ENCODE results near the gene MAGI2. TPM values are rescaled to one million over a fixed set of nuclear protein-coding genes. Genes with fewer than 3 reads are reported as not detected.

The MAGI2 gene
- total RNA-seq, 1 donor from 2014 or later: 2.5 TPM

GRCh38 chr7:78074713-78075112 is 1378.8 kb downstream of the MAGI2 start:
- H3K36me3 ChIP-seq (ENCODE audit: control insufficient read depth, insufficient read depth, low read length): no peaks in the 10 kb centered on the region
- DNase-seq (ENCODE audit: low read depth): no peak
- no peak overlapping the region for H3K4me3 ChIP-seq (ENCODE audit: low read depth, low read length)
- no peaks in the 10 kb centered on the region for H3K27me3 ChIP-seq (ENCODE audit: control insufficient read depth, insufficient read depth, low read length)
- TF ChIP-seq CTCF (IDR thresholded peaks at IDR 0.05; ENCODE audit: insufficient read depth, low read length, poor library complexity, severe bottlenecking): no peak

GRCh38 chr7:78073609-78074382 is 1379.7 kb downstream of the MAGI2 start:
- no peak for DNase-seq (ENCODE audit: low read depth)
- Histone ChIP-seq H3K4me3 (ENCODE audit: low read depth, low read length) (no peak overlapping the region), H3K36me3 (ENCODE audit: control insufficient read depth, insufficient read depth, low read length) (no peaks in the 10 kb centered on the region), H3K27me3 (ENCODE audit: control insufficient read depth, insufficient read depth, low read length) (no peaks in the 10 kb centered on the region)
- no peak for TF ChIP-seq CTCF (IDR thresholded peaks at IDR 0.05; ENCODE audit: insufficient read depth, low read length, poor library complexity, severe bottlenecking)

- Histone ChIP-seq H3K4me3 (ENCODE audit: low read depth, low read length) (no peak overlapping the region), H3K27me3 (ENCODE audit: control insufficient read depth, insufficient read depth, low read length) (no peaks in the 10 kb centered on the region), H3K36me3 (ENCODE audit: control insufficient read depth, insufficient read depth, low read length) (no peaks in the 10 kb centered on the region)
- DNase-seq (ENCODE audit: low read depth): no peak
- no peak for TF ChIP-seq CTCF (IDR thresholded peaks at IDR 0.05; ENCODE audit: insufficient read depth, low read length, poor library complexity, severe bottlenecking)
Measured at GRCh38 chr7:78072201-78072590, 1381.3 kb downstream of the MAGI2 start.

- no peak for DNase-seq (ENCODE audit: low read depth)
- H3K27me3 ChIP-seq (ENCODE audit: control insufficient read depth, insufficient read depth, low read length): no peaks in the 10 kb centered on the region
- H3K4me3 ChIP-seq (ENCODE audit: low read depth, low read length): no peak overlapping the region
- no peak for TF ChIP-seq CTCF (IDR thresholded peaks at IDR 0.05; ENCODE audit: insufficient read depth, low read length, poor library complexity, severe bottlenecking)
- no peaks in the 10 kb centered on the region for H3K36me3 ChIP-seq (ENCODE audit: control insufficient read depth, insufficient read depth, low read length)
Measured at GRCh38 chr7:78071491-78072200, 1381.8 kb downstream of the MAGI2 start.

- Histone ChIP-seq H3K36me3 (ENCODE audit: control insufficient read depth, insufficient read depth, low read length) (no peaks in the 10 kb centered on the region), H3K4me3 (ENCODE audit: low read depth, low read length) (no peak overlapping the region), H3K27me3 (ENCODE audit: control insufficient read depth, insufficient read depth, low read length) (no peaks in the 10 kb centered on the region)
- no peak for DNase-seq (ENCODE audit: low read depth)
- no peak for TF ChIP-seq CTCF (IDR thresholded peaks at IDR 0.05; ENCODE audit: insufficient read depth, low read length, poor library complexity, severe bottlenecking)
Measured at GRCh38 chr7:78066599-78066998, 1386.9 kb downstream of the MAGI2 start.

All from kidney epithelial cell (primary cell).